Kidney (tissue), 14 donors: Measurements from ENCODE around the gene NCKAP5. TPM values are rescaled to one million over a fixed set of nuclear protein-coding genes. Genes with fewer than 3 reads are reported as not detected.

Source experiments
- DNase-seq, 5 donors: peaks; one replicate each; pipeline ENCODE4 v3.0.0-alpha.2; 2013 to 2020
- FAIRE-seq: peaks from 2 replicates; lab custom pipeline; 2012; peaks lifted over from hg19 to GRCh38; lab: Jason Lieb, UNC
- H3K27ac ChIP-seq, 2 donors: one replicate each; pipeline ENCODE4 v1.7.0; 2013; ENCODE audit warnings: low read depth in 2 of 2, low read length in 2 of 2, inconsistent platforms in 1 of 2
- H3K27me3 ChIP-seq: one replicate; pipeline ENCODE4 v1.7.1; 2013; ENCODE audit warnings: low read length, inconsistent platforms; ENCODE audit not compliant: control insufficient read depth, insufficient read depth
- H3K36me3 ChIP-seq, 3 donors: one replicate each; pipeline versions ENCODE4 v1.7.0 to v1.7.1; 2013; ENCODE audit warnings: low read length in 3 of 3, control low read depth in 1 of 3, inconsistent platforms in 1 of 3; ENCODE audit not compliant: insufficient read depth in 3 of 3, control insufficient read depth in 2 of 3
- H3K4me1 ChIP-seq, 3 donors: one replicate each; pipeline versions ENCODE4 v1.7.0 to v1.7.1; 2013; ENCODE audit warnings: low read length in 3 of 3, inconsistent platforms in 1 of 3, low read depth in 1 of 3; ENCODE audit not compliant: control insufficient read depth in 2 of 3, insufficient read depth in 2 of 3
- H3K4me3 ChIP-seq, 3 donors: one replicate each; pipeline versions ENCODE4 v1.7.0 to v1.8.1; 2013; ENCODE audit warnings: low read length in 3 of 3, control low read depth in 1 of 3, inconsistent platforms in 1 of 3
- H3K9ac ChIP-seq, 3 donors: one replicate each; pipeline versions ENCODE4 v1.7.0 to v1.7.1; 2013; ENCODE audit warnings: low read length in 3 of 3, control low read depth in 1 of 3, inconsistent platforms in 1 of 3
- H3K9me3 ChIP-seq, 3 donors: one replicate each; pipeline versions ENCODE4 v1.7.0 to v1.7.1; 2013; ENCODE audit warnings: low read length in 3 of 3, control low read depth in 1 of 3, inconsistent platforms in 1 of 3; ENCODE audit not compliant: control insufficient read depth in 2 of 3, insufficient read depth in 1 of 3
- intact Hi-C: fragments of 100-400 bp; cut with DNase I; formaldehyde crosslinking; loops from one replicate; pipeline ENCODE4 v1.11.1; 2022
- polyA plus RNA-seq: library from polyadenylated mRNA; stranded (reverse); fragments of 350-450 nt; fragmentation: Illumina TruSeq; extraction: RNeasy Lipid Tissue Mini Kit (QIAGEN cat#74804); gene quantifications from one replicate; pipeline ENCODE4 v1.2.3, GENCODE V29; 2014; ENCODE audit warnings: low read depth, low replicate concordance; ENCODE audit not compliant: insufficient read depth
- total RNA-seq: library from RNA; stranded (reverse); fragmentation: NEBNext Ultra II Directional; extraction: Animal tissue kit (Norgen Biotek cat#: 25700); gene quantifications from one replicate; pipeline ENCODE4 v1.2.1, GENCODE V29; 2021
- TF ChIP-seq, protein P1 (sequence below): IDR thresholded peaks from 3 replicates; pipeline ENCODE4 v1.5.1; 2012; ENCODE audit warnings: mild to moderate bottlenecking, moderate library complexity, borderline replicate concordance; ENCODE audit not compliant: insufficient read depth; ENCODE audit errors: extremely low read depth
- donor health status: control.
- donor health status: control.
- donor health status: control.
- donor health status: control.
- donor health status: control.
- donor health status: DM: yes; HTN: yes; CAD: no.
- donor health status: Normal renal cell carcinoma (clear cell type).

Gene NCKAP5
- total and polyA plus RNA-seq, 2 donors from 2014 or later, result 1.8 to 2.9 TPM

DNA sequence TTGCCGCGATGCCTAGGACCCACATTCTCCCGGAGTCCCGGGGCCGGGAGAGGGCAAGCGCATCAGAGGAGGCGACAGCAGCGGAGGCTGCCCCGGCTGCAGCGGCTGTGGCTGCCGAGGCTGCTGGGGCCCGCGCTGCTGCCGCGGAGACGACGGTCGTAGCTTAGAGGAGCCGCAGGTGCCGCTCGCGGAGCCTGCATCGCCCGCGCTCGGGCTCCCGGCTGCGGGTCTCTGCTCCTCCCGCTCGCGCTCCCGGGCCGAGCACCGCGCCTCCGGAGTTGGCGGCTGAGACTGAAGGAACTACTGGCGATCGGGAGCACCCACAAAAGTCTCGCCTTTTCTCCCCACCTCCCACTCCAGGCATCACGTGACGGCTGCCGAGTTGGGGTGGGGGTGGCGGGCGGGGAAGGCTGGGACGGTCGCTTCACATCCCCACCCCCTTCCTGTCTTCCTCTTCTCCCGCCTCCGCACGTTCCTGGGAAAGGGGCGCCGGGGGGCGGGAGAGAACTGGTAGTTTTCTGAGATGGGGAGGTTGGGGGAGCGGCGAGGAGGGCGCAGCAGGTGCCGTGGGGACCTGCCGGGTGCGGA lies 898.3 kb downstream of the NCKAP5 start, which contains the start of gene LYPD1:
TSS of gene LYPD1 (minus strand) at position 298 of the 588 bp plus-strand sequence. CDS start at position 25, 273 bp downstream.
- H3K4me3 ChIP-seq, result peak within 1 kb of the TSS; percentile 24 to 61 (median 48)
- intact Hi-C loops, result no loop called here
- FAIRE-seq (no peak), DNase-seq (peak in 4 of 5 donors; percentile 63 to 83 (median 81))
- TF ChIP-seq, protein P1, sequence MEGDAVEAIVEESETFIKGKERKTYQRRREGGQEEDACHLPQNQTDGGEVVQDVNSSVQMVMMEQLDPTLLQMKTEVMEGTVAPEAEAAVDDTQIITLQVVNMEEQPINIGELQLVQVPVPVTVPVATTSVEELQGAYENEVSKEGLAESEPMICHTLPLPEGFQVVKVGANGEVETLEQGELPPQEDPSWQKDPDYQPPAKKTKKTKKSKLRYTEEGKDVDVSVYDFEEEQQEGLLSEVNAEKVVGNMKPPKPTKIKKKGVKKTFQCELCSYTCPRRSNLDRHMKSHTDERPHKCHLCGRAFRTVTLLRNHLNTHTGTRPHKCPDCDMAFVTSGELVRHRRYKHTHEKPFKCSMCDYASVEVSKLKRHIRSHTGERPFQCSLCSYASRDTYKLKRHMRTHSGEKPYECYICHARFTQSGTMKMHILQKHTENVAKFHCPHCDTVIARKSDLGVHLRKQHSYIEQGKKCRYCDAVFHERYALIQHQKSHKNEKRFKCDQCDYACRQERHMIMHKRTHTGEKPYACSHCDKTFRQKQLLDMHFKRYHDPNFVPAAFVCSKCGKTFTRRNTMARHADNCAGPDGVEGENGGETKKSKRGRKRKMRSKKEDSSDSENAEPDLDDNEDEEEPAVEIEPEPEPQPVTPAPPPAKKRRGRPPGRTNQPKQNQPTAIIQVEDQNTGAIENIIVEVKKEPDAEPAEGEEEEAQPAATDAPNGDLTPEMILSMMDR, result no peak
- no peaks in the 10 kb centered on the region for H3K27me3 ChIP-seq
- H3K27ac ChIP-seq, result no peak within 1 kb of the TSS
- H3K4me1 ChIP-seq, result peaks cover 0 to 13% (median 5%) of the 10 kb centered on the region in 3 donors
- H3K36me3 ChIP-seq, result no peaks in the 10 kb centered on the region
- H3K9me3 ChIP-seq, result no peaks in the 10 kb centered on the region
- peak within 1 kb of the TSS in 1 of 3 donors; percentile 34 for H3K9ac ChIP-seq

DNA sequence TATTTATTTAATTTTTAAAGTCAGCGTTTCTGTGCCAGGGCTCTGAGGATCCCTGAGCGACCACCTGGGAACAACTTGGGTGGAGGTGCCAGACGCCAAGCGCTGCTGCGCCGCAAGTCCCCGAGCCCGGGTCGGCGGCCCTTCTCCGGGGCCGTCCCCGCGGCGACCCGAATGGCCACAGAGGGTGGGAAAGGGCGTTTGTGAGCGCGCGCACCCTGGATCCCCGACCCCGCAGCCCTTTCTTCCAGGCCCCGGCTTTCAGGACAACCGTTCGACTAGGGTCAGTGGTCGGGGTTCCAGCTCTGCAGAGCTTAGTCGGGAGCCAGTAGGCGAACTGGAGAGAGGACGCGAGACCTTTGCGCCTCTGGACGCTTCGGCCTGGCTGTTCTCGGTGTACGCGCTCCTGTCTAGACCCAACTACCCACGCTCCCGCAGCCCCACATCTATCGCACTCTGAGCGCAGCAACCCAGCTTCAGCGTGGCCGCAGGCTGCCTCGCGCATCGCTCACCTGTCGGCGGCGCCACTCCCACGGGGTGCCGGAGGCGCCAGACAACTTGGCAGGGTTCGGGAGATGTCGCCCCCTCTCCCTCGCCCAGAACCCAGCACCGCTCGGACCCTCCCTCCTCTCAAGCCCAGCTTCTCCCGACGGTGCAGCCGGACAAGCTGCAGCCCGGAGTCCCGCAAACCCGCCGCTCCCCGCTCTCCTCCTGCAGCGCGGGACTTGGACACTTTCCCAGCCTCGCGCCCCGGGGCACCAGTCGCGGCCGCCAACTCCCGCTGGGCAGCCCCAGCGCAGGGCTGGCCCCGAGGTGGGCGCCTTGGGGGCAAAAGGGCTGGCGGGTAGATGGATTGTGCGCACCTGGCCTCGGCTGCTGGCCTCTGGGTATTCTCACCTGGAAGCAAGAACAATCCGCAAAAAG lies 899.0 kb downstream of the NCKAP5 start:
- H3K4me3 ChIP-seq, result peak overlapping the region; percentile 37 to 61 (median 52)
- intact Hi-C loops, result no loop called here
- no peak overlapping the region for H3K27ac ChIP-seq
- TF ChIP-seq, protein P1, result peak; percentile 10
- H3K27me3 ChIP-seq, result no peaks in the 10 kb centered on the region
- FAIRE-seq (no peak), DNase-seq (peak; percentile 62 to 77 (median 72))
- H3K9ac ChIP-seq, result peak overlapping the region in 1 of 3 donors; percentile 34
- no peaks in the 10 kb centered on the region for H3K9me3 ChIP-seq
- peaks cover 0 to 13% (median 5%) of the 10 kb centered on the region in 3 donors for H3K4me1 ChIP-seq
- no peaks in the 10 kb centered on the region for H3K36me3 ChIP-seq

DNA sequence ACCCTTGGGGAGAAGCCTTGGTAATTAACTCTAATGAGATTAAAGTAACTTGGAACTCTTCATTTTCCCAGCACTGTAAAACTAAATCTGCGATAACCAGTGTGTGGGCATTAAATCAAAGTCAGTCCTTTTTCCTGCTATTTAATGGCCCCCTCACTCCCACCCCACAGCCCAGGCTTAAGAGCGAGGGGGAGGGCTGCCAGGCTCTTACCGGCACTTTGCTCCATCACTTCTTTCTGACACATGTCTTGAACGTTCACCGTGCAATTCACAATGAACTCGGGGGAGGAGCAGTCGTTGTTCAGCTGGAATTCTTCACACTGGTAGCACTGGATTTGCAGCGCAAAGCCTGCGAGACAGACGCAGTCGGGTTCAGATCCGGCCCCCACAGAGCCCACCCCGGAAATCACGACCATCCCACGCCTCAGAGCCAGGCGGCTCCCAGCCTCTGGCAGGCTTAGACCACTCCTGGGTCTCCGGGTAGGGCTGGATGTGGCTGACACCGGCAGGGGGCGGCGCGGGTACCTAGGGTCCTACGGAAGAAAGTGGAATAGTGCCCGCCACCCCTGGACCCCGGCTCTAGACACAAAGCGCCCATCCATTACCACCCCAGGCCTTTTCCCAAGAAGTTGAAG lies 900.0 kb downstream of the NCKAP5 start:
- H3K4me1 ChIP-seq, result peaks cover 0 to 13% (median 5%) of the 10 kb centered on the region in 3 donors
- intact Hi-C loops, result no loop called here
- H3K9ac ChIP-seq, result peak overlapping the region in 1 of 3 donors; percentile 32
- peak overlapping the region; percentile 37 to 61 (median 52) for H3K4me3 ChIP-seq
- no peaks in the 10 kb centered on the region for H3K9me3 ChIP-seq
- FAIRE-seq (no peak), DNase-seq (peak in 4 of 5 donors; percentile 85 to 89 (median 86))
- H3K27ac ChIP-seq, result no peak overlapping the region
- TF ChIP-seq, protein P1, result no peak
- H3K27me3 ChIP-seq, result no peaks in the 10 kb centered on the region
- no peaks in the 10 kb centered on the region for H3K36me3 ChIP-seq
